WTC11 (cell line): ENCODE results near the gene XIRP1. TPM values are rescaled to one million over a fixed set of nuclear protein-coding genes. Genes with fewer than 3 reads are reported as not detected.
A peak's percentile ranks its signal among the peaks of the same experiment; 100 is the strongest.

Source experiments
- ATAC-seq: fragments of 200-7000 bp; cut with Tn5 transposase; 2 replicates; pipeline ENCODE4 v1.10.0; 2021; ENCODE audit warnings: mild to moderate bottlenecking, moderate library complexity
- CTCF ChIA-PET: fragments of 300-600 bp; sonication (Branson Sonifier 250); formaldehyde crosslinking; loops from one replicate; lab custom pipeline; 2021; ENCODE audit warnings: antibody characterized with exemption; lab: Charles Lee
- POLR2A ChIA-PET: fragments of 350-600 bp; sonication (Branson Sonifier 250); formaldehyde crosslinking; loops from one replicate; lab custom pipeline; 2021; ENCODE audit warnings: antibody characterized with exemption; lab: Charles Lee
- DNase-seq: peaks from one replicate; pipeline ENCODE4 v3.0.0; 2021; ENCODE audit warnings: low spot score
- H3K27ac Mint-ChIP-seq: 2 replicates; pipeline ENCODE4 v1.8.0; 2021; ENCODE audit warnings: mixed read lengths
- H3K27me3 Mint-ChIP-seq: 2 replicates; pipeline ENCODE4 v1.8.0; 2021; ENCODE audit warnings: low read depth, mild to moderate bottlenecking, moderate library complexity, mixed read lengths
- H3K36me3 Mint-ChIP-seq: 2 replicates; pipeline ENCODE4 v1.8.0; 2021; ENCODE audit warnings: mixed read lengths
- H3K4me1 Mint-ChIP-seq: 2 replicates; pipeline ENCODE4 v1.8.0; 2022; ENCODE audit warnings: mixed read lengths
- H3K4me3 Mint-ChIP-seq: 2 replicates; pipeline ENCODE4 v1.8.0; 2021; ENCODE audit warnings: mild to moderate bottlenecking, moderate library complexity, mixed read lengths
- H3K9me3 Mint-ChIP-seq: 2 replicates; pipeline ENCODE4 v1.8.0; 2021; ENCODE audit warnings: mixed read lengths
- ATF2 ChIP-seq: sonication (generic); formaldehyde crosslinking; IDR thresholded peaks from 2 replicates; pipeline ENCODE4 v1.8.1; 2022; ENCODE audit warnings: low read depth, missing genetic modification reagents, borderline replicate concordance
- CBFB ChIP-seq: sonication (generic); formaldehyde crosslinking; IDR thresholded peaks from 2 replicates; pipeline ENCODE4 v1.8.1; 2022; ENCODE audit warnings: mild to moderate bottlenecking, low read depth, missing genetic modification reagents
- CDX4 ChIP-seq: fragments of 250-450 bp; sonication (Bioruptor Pico); IDR thresholded peaks from 2 replicates; pipeline ENCODE4 v1.9.0; 2021; ENCODE audit warnings: moderate library complexity, mild to moderate bottlenecking, inconsistent platforms, borderline replicate concordance
- CREB1 ChIP-seq: sonication (generic); formaldehyde crosslinking; IDR thresholded peaks from 2 replicates; pipeline ENCODE4 v1.8.0; 2023; ENCODE audit warnings: mild to moderate bottlenecking, missing genetic modification reagents
- GRHL2 ChIP-seq: fragments of 250-450 bp; sonication (Bioruptor Pico); IDR thresholded peaks from 2 replicates; pipeline ENCODE4 v1.8.0; 2022; ENCODE audit warnings: mild to moderate bottlenecking, moderate library complexity; ENCODE audit not compliant: insufficient replicate concordance, severe bottlenecking
- HMGXB4 ChIP-seq: sonication (generic); formaldehyde crosslinking; IDR thresholded peaks from 2 replicates; pipeline ENCODE4 v1.8.1; 2023; ENCODE audit warnings: mild to moderate bottlenecking, moderate library complexity, missing genetic modification reagents
- IRF2 ChIP-seq: sonication (generic); formaldehyde crosslinking; IDR thresholded peaks from 2 replicates; pipeline ENCODE4 v1.8.0; 2022; ENCODE audit warnings: low read depth, missing genetic modification reagents, borderline replicate concordance
- KAT7 ChIP-seq: sonication (generic); formaldehyde crosslinking; IDR thresholded peaks from 2 replicates; pipeline ENCODE4 v1.8.1; 2023; ENCODE audit warnings: missing genetic modification reagents, mild to moderate bottlenecking, borderline replicate concordance
- NFYB ChIP-seq: sonication (generic); formaldehyde crosslinking; conservative IDR thresholded peaks from 2 replicates; pipeline ENCODE4 v1.8.0; 2022; ENCODE audit warnings: low read depth, missing genetic modification reagents
- NR3C1 ChIP-seq: sonication (generic); formaldehyde crosslinking; conservative IDR thresholded peaks from 2 replicates; pipeline ENCODE4 v1.8.1; 2023; ENCODE audit warnings: low read depth, mild to moderate bottlenecking, missing genetic modification reagents
- SOX15 ChIP-seq: fragments of 250-450 bp; sonication (Bioruptor Pico); IDR thresholded peaks from 2 replicates; pipeline ENCODE4 v1.9.0; 2021; ENCODE audit warnings: mild to moderate bottlenecking
- ZNF121 ChIP-seq: sonication (generic); formaldehyde crosslinking; IDR thresholded peaks from 2 replicates; pipeline ENCODE4 v1.8.0; 2023; ENCODE audit warnings: missing genetic modification reagents
- ZNF263 ChIP-seq: sonication (generic); formaldehyde crosslinking; IDR thresholded peaks from 2 replicates; pipeline ENCODE4 v1.8.1; 2022; ENCODE audit warnings: low read depth, mild to moderate bottlenecking, moderate library complexity, missing genetic modification reagents
- ZNF425 ChIP-seq: fragments of 250-450 bp; sonication (Bioruptor Pico); conservative IDR thresholded peaks from 2 replicates; pipeline ENCODE4 v1.9.0; 2021; ENCODE audit warnings: mild to moderate bottlenecking
- total RNA-seq: library from RNA; stranded (reverse); gene quantifications from 3 replicates; pipeline ENCODE4 v1.2.3, GENCODE V29; 2021
- TF ChIP-seq, protein P1 (sequence below): sonication (generic); formaldehyde crosslinking; IDR thresholded peaks from 2 replicates; pipeline ENCODE4 v1.8.1; 2023; ENCODE audit warnings: mild to moderate bottlenecking, missing genetic modification reagents, borderline replicate concordance
- TF ChIP-seq, protein P2 (sequence below): sonication (generic); formaldehyde crosslinking; IDR thresholded peaks from 2 replicates; pipeline ENCODE4 v1.8.0; 2022; ENCODE audit warnings: mild to moderate bottlenecking, missing genetic modification reagents
- TF ChIP-seq, protein P3 (sequence below): fragments of 250-450 bp; sonication (Bioruptor Pico); IDR thresholded peaks from 2 replicates; pipeline ENCODE4 v1.9.0; 2021; ENCODE audit warnings: mild to moderate bottlenecking, borderline replicate concordance

Gene XIRP1
- total RNA-seq, 1 experiment from 2014 or later = not detected

GRCh38 chr3:39207361-39208186, 15.2 kb upstream of the XIRP1 start:
- Mint-ChIP-seq H3K27ac (0 out of 2 replicates have a peak overlapping the region, but pooled peaks have one; percentile 13), H3K4me1 (peaks cover 37% of the 10 kb centered on the region), H3K27me3 (no peaks in the 10 kb centered on the region; the same call in 1 of the 2 replicates), H3K4me3 (no peak overlapping the region), H3K36me3 (no peaks in the 10 kb centered on the region), H3K9me3 (peaks cover 10% of the 10 kb centered on the region; the same call in 1 of the 2 replicates)
- ATAC-seq (no peak), DNase-seq (no peak)
- no peak for TF ChIP-seq HMGXB4 (CRISPR knock-in tag)
- TF ChIP-seq CBFB = no peak
- TF ChIP-seq KAT7 = no peak
- TF ChIP-seq ZNF425 (CRISPR knock-in tag) = no peak
- TF ChIP-seq GRHL2 (CRISPR knock-in tag) = no peak
- no peak for TF ChIP-seq ATF2
- TF ChIP-seq, protein P1, sequence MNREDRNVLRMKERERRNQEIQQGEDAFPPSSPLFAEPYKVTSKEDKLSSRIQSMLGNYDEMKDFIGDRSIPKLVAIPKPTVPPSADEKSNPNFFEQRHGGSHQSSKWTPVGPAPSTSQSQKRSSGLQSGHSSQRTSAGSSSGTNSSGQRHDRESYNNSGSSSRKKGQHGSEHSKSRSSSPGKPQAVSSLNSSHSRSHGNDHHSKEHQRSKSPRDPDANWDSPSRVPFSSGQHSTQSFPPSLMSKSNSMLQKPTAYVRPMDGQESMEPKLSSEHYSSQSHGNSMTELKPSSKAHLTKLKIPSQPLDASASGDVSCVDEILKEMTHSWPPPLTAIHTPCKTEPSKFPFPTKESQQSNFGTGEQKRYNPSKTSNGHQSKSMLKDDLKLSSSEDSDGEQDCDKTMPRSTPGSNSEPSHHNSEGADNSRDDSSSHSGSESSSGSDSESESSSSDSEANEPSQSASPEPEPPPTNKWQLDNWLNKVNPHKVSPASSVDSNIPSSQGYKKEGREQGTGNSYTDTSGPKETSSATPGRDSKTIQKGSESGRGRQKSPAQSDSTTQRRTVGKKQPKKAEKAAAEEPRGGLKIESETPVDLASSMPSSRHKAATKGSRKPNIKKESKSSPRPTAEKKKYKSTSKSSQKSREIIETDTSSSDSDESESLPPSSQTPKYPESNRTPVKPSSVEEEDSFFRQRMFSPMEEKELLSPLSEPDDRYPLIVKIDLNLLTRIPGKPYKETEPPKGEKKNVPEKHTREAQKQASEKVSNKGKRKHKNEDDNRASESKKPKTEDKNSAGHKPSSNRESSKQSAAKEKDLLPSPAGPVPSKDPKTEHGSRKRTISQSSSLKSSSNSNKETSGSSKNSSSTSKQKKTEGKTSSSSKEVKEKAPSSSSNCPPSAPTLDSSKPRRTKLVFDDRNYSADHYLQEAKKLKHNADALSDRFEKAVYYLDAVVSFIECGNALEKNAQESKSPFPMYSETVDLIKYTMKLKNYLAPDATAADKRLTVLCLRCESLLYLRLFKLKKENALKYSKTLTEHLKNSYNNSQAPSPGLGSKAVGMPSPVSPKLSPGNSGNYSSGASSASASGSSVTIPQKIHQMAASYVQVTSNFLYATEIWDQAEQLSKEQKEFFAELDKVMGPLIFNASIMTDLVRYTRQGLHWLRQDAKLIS = no peak
- TF ChIP-seq CDX4 (CRISPR knock-in tag) = no peak
- TF ChIP-seq, protein P2, sequence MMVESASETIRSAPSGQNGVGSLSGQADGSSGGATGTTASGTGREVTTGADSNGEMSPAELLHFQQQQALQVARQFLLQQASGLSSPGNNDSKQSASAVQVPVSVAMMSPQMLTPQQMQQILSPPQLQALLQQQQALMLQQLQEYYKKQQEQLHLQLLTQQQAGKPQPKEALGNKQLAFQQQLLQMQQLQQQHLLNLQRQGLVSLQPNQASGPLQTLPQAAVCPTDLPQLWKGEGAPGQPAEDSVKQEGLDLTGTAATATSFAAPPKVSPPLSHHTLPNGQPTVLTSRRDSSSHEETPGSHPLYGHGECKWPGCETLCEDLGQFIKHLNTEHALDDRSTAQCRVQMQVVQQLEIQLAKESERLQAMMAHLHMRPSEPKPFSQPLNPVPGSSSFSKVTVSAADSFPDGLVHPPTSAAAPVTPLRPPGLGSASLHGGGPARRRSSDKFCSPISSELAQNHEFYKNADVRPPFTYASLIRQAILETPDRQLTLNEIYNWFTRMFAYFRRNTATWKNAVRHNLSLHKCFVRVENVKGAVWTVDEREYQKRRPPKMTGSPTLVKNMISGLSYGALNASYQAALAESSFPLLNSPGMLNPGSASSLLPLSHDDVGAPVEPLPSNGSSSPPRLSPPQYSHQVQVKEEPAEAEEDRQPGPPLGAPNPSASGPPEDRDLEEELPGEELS = no peak
- TF ChIP-seq CREB1 (CRISPR knock-in tag) = no peak
- TF ChIP-seq SOX15 (CRISPR knock-in tag) = no peak
- no peak for TF ChIP-seq NR3C1
- TF ChIP-seq ZNF121 (CRISPR knock-in tag) = no peak
- TF ChIP-seq IRF2 (CRISPR knock-in tag) = no peak
- TF ChIP-seq, protein P3, sequence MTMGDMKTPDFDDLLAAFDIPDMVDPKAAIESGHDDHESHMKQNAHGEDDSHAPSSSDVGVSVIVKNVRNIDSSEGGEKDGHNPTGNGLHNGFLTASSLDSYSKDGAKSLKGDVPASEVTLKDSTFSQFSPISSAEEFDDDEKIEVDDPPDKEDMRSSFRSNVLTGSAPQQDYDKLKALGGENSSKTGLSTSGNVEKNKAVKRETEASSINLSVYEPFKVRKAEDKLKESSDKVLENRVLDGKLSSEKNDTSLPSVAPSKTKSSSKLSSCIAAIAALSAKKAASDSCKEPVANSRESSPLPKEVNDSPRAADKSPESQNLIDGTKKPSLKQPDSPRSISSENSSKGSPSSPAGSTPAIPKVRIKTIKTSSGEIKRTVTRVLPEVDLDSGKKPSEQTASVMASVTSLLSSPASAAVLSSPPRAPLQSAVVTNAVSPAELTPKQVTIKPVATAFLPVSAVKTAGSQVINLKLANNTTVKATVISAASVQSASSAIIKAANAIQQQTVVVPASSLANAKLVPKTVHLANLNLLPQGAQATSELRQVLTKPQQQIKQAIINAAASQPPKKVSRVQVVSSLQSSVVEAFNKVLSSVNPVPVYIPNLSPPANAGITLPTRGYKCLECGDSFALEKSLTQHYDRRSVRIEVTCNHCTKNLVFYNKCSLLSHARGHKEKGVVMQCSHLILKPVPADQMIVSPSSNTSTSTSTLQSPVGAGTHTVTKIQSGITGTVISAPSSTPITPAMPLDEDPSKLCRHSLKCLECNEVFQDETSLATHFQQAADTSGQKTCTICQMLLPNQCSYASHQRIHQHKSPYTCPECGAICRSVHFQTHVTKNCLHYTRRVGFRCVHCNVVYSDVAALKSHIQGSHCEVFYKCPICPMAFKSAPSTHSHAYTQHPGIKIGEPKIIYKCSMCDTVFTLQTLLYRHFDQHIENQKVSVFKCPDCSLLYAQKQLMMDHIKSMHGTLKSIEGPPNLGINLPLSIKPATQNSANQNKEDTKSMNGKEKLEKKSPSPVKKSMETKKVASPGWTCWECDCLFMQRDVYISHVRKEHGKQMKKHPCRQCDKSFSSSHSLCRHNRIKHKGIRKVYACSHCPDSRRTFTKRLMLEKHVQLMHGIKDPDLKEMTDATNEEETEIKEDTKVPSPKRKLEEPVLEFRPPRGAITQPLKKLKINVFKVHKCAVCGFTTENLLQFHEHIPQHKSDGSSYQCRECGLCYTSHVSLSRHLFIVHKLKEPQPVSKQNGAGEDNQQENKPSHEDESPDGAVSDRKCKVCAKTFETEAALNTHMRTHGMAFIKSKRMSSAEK (CRISPR knock-in tag) = no peak
- TF ChIP-seq ZNF263 (CRISPR knock-in tag) = no peak
- TF ChIP-seq NFYB = no peak
- CTCF ChIA-PET = interaction anchor here (0.9 to 2.7 kb wide), 5 partner anchors 23 to 85 kb away, joined by 3 to 15 read pairs (median 3); no protein-coding TSS in a partner anchor
- POLR2A ChIA-PET = interaction anchor here (0.6 kb wide), 1 partner anchor 9 kb away, joined by 3 read pairs; no protein-coding TSS in a partner anchor
